PC-3 (cell line): ENCODE results near the gene LCLAT1.

Source experiments
- CTCF ChIP-seq: fragments of 300-600 bp; sonication (generic); conservative IDR thresholded peaks from 2 replicates; pipeline ENCODE4 v1.5.1; 2017; ENCODE audit warnings: antibody characterized with exemption, low read depth, mild to moderate bottlenecking, low read length
- EZH2 ChIP-seq: fragments of 300-600 bp; sonication (generic); IDR thresholded peaks from one replicate; pipeline ENCODE4 v1.6.1; 2017; ENCODE audit warnings: antibody characterized with exemption, mild to moderate bottlenecking, low read length; ENCODE audit not compliant: unreplicated experiment

- no peak for TF ChIP-seq CTCF
- TF ChIP-seq EZH2 = no peak
These were observed 130.1 kb downstream of the LCLAT1 start for GRCh38 chr2:30577151-30577550.
